GM21786 (cell line): Measurements from ENCODE around the gene ALDH1A2.

ENCODE experiments used
- ATAC-seq: cut with Tn5 transposase; IDR thresholded peaks from one replicate; pipeline ENCODE4 v1.9.1; 2021; ENCODE audit not compliant: unreplicated experiment

The ALDH1A2 gene

GRCh38 chr15:57911247-57911646 lies 154.3 kb downstream of the ALDH1A2 start:
- ATAC-seq = no peak

- no peak for ATAC-seq
Measured at GRCh38 chr15:57910672-57911071, 154.8 kb downstream of the ALDH1A2 start.

GRCh38 chr15:57909388-57909787 lies 156.1 kb downstream of the ALDH1A2 start:
- ATAC-seq = no peak

GRCh38 chr15:57903626-57904025 lies 161.9 kb downstream of the ALDH1A2 start:
- no peak for ATAC-seq
